Tibial nerve (tissue), 4 donors: ENCODE results near the gene ANAPC2.

Source experiments
- CTCF ChIP-seq, 5 experiments: fragments of 200-600 bp in 3 of 5; fragments of 450-650 bp in 2 of 5; sonication (generic) in 3 of 5; IDR thresholded peaks; one replicate each; pipeline ENCODE4 v1.5.1; 2016 to 2019; ENCODE audit warnings: antibody characterized with exemption in 5 of 5, mild to moderate bottlenecking in 3 of 5, moderate library complexity in 2 of 5
- EP300 ChIP-seq, 2 donors: sonication (generic); formaldehyde crosslinking; IDR thresholded peaks; one replicate each; pipeline ENCODE4 v1.6.1; 2017; ENCODE audit warnings: antibody characterized with exemption in 2 of 2, mild to moderate bottlenecking in 1 of 2
- POLR2A ChIP-seq, 2 donors: fragments of 450-650 bp; IDR thresholded peaks; one replicate each; pipeline ENCODE4 v1.6.1; 2017; ENCODE audit warnings: antibody characterized with exemption in 2 of 2, mild to moderate bottlenecking in 2 of 2, moderate library complexity in 2 of 2

DNA sequence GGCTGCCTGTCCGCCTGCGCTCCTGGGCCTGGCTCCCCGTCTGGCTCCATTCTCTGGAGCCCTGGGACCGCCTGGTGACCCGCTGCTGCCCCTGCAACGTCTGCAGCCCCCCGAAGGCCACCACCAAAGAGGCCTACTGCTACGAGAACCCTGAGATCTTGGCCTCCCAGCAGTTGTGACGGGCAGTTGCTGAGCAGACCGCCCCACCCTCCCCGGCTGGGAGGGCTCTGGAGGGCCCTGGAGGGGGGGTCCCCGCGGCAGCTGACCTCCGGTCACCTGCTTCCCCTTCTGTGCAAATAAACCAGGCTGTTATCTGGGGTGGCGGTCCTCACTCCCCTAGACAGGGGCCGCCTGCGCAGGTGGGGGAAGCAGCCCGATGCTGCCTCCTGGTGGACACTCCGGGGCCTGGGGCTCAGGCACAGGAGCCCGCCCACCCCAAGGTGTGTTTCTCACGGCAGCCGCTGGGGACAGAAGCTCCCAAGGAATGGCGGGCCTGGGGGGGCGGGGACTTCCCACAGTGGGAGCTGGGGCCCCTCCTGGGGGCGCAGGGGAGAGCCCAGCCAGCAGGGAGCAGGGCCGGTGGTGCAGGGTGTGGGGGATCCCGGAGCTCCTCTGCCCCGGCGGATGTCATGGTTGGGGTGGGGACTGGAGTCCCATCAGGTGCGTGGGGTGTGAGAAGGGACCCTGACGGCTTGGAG, 48.0 kb upstream of the ANAPC2 start:
- peak; percentile 97 to 99 (median 98) for TF ChIP-seq CTCF (IDR thresholded peaks at IDR 0.05)
- peak in 1 of 2 donors; percentile 13 for TF ChIP-seq EP300 (IDR thresholded peaks at IDR 0.05)
- peak in 1 of 2 donors; percentile 18 for TF ChIP-seq POLR2A (IDR thresholded peaks at IDR 0.05)
